AG04449 (cell line): Measurements from ENCODE around the gene ABCA8.
"Not testable (repeated sequence)": the region's sequence is repeated elsewhere in the genome, so short reads cannot be mapped to it uniquely, and the experiment has no call there.

Source experiments
- CTCF ChIA-PET: fragments of 350-600 bp; formaldehyde crosslinking; extraction: SDS; loops from one replicate; lab custom pipeline; 2021; ENCODE audit warnings: antibody characterized with exemption; lab: Yijun Ruan, JAX
- POLR2A ChIA-PET: fragments of 400-600, 350-600 bp; formaldehyde crosslinking; extraction: SDS; loops from one replicate; lab custom pipeline; 2020; ENCODE audit warnings: antibody characterized with exemption, inconsistent platforms; lab: Yijun Ruan, JAX
- DNase-seq: peaks from one replicate; pipeline ENCODE4 v3.0.0-alpha.2; 2010; ENCODE audit warnings: low read depth, low spot score
- H3K4me3 ChIP-seq: 2 replicates; pipeline ENCODE4 v1.5.1; 2011; ENCODE audit warnings: low read depth, mild to moderate bottlenecking, control low read depth, low read length
- TF ChIP-seq, protein P1 (sequence below): IDR thresholded peaks from one replicate; pipeline ENCODE4 v1.5.1; 2011; ENCODE audit warnings: mild to moderate bottlenecking, moderate library complexity, low read length, control low read depth, inconsistent platforms; ENCODE audit not compliant: insufficient read depth; ENCODE audit errors: missing control alignments

ABCA8 gene

DNA sequence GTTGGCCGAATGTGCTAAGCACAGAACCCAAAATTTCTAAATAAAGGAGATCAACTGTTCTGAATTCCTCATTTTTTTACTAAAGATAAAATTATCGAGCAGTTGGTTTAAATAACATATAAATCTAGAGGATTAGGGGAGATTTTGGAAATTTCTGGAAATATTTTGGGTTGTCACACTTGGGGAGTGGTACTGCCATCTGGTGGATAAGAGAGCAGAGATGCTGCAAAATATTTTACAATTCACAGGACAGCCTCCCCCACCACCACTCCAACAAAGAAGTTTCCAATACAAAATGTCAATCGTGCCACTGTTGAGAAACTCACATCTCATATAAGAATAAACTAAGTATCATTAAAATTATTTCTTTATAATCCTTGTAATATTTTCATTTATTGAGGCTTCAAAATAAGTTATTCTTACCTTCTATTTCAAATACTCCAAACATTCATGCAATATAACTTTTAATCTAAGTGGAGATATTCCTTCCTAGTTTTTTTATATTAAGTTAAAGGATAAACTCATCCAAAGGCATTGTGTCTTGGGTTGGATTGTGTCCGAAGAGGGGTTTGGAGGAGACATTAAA, 17.0 kb upstream of the ABCA8 start:
- no peak for DNase-seq
- no peak overlapping the region for H3K4me3 ChIP-seq
- ChIA-PET POLR2A (no interaction called here), CTCF (interaction anchor here (0.6 to 5.1 kb wide), 8 partner anchors 106 to 203 kb away, joined by 3 to 38 read pairs (median 5); no protein-coding TSS in a partner anchor)
- TF ChIP-seq, protein P1, sequence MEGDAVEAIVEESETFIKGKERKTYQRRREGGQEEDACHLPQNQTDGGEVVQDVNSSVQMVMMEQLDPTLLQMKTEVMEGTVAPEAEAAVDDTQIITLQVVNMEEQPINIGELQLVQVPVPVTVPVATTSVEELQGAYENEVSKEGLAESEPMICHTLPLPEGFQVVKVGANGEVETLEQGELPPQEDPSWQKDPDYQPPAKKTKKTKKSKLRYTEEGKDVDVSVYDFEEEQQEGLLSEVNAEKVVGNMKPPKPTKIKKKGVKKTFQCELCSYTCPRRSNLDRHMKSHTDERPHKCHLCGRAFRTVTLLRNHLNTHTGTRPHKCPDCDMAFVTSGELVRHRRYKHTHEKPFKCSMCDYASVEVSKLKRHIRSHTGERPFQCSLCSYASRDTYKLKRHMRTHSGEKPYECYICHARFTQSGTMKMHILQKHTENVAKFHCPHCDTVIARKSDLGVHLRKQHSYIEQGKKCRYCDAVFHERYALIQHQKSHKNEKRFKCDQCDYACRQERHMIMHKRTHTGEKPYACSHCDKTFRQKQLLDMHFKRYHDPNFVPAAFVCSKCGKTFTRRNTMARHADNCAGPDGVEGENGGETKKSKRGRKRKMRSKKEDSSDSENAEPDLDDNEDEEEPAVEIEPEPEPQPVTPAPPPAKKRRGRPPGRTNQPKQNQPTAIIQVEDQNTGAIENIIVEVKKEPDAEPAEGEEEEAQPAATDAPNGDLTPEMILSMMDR = peak; percentile 59

DNA sequence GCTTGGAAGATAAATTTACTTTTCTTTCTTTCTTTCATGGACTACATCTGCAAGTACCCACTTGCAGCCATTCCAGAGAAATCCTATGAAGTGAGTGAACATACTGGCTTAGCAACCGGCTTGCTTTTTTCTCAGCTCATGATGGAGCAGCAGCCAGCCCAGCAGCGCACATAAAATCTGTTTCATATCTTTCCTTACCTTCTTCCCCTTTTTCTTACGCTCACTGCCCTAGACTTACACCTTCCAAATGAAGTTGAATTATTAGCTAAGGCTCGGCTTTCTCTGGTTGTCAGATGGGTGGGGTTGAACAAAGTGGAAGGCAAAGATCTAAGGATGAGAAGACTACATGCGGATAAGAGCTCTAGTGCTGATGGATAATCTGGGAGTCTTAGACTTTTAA, 13.9 kb upstream of the ABCA8 start:
- TF ChIP-seq, protein P1 = no peak
- POLR2A ChIA-PET = no interaction called here
- CTCF ChIA-PET = interaction anchor here (0.7 to 5.1 kb wide), 4 partner anchors 171 to 267 kb away, joined by 3 to 38 read pairs (median 5); no protein-coding TSS in a partner anchor
- no peak overlapping the region for H3K4me3 ChIP-seq
- DNase-seq = no peak

- CTCF ChIA-PET = interaction anchor here (1.4 kb wide), 1 partner anchor 183 kb away, joined by 3 read pairs; no protein-coding TSS in a partner anchor
- POLR2A ChIA-PET = no interaction called here
These were observed 8.8 kb upstream of the ABCA8 start for GRCh38 chr17:68963958-68964357.

GRCh38 chr17:68961214-68961882, 6.2 kb upstream of the ABCA8 start:
- no peak overlapping the region for H3K4me3 ChIP-seq
- ChIA-PET POLR2A (no interaction called here), CTCF (no interaction called here)
- no peak for DNase-seq
- TF ChIP-seq, protein P1 = no peak

More at GRCh38 chr17:68963958-68964357, 8.8 kb upstream of the ABCA8 start:
- no peak for DNase-seq
- TF ChIP-seq, protein P1 = no peak
- H3K4me3 ChIP-seq = no peak overlapping the region

GRCh38 chr17:68959117-68959516, 3.9 kb upstream of the ABCA8 start:
- CTCF ChIA-PET, POLR2A ChIA-PET, H3K4me3 ChIP-seq, DNase-seq: not testable (repeated sequence)

DNA sequence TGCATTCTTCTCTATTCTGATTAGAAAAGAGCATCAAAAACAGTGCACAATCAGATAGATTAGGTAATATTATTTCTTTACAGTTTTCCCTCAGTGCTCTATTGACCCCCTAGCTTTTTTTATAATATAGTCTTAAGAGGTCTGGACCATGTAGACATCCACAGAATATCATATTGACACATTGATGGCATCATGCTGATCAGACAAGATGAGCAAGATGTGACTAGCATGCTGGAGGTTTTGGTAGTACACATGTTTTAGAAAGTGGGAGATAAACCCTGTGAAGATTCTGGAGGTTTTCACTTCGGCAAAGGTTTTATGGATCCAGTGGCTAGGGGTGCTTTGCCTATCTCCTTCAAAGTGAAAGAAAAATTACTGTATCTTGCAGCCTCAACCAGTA, 2.8 kb upstream of the ABCA8 start:
- CTCF ChIA-PET = no interaction called here
- no peak for DNase-seq
- TF ChIP-seq, protein P1 = no peak
- POLR2A ChIA-PET = no interaction called here
- H3K4me3 ChIP-seq = no peak overlapping the region
